ENCODE measurements around the gene AIMP2.
"Not testable (repeated sequence)": the region's sequence is repeated elsewhere in the genome, so short reads cannot be mapped to it uniquely, and the experiment has no call there.

AIMP2 gene
- total RNA-seq, result 7.1 to 38.0 (median 12.3) reads per million in 4 experiments

DNA sequence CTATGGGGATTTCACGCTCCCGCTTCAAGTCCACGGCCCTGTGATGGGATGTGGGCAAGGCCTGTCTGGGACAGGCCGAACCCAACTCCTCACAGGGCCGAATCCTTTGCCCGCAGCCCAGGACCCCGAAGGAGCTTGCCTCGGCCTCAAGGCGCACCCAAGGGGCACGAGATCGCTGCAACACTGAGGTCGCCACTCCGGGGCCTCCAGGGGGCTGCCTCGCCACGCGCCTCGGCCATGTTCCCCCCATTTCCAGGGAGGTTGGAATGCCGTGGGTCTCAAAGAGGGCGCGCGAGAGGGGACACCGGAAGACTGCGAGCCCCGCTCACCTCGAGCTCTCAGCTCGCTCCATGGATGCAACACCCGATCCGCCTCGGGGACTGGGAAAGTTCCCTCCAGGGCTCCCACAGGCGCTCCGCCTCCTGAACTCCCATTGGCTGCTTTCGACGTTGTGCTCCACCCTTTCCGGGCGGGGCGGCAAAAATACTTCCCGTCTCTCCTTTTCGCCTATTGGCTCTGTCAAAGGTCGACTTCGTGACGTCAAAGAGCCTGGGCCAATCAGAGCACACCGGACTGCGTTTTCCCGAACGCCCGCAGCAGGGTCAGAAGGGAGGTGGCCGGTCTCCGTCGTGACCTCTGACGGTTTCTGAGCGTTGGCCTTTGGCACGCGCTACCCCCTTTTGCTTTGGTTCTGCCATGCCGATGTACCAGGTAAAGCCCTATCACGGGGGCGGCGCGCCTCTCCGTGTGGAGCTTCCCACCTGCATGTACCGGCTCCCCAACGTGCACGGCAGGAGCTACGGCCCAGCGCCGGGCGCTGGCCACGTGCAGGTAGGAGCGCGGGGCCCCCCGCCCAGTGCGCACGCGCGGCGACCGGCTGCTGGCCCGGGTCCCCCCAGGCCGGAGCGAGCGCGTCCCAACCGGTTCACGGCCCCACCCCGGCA lies at the start of gene AIMP2, which contains the start of gene PMS2:
Gene AIMP2 (plus strand): TSS at position 605 of the 944 bp plus-strand sequence. CDS start 92 bp downstream, at position 697.
Gene PMS2 (minus strand): TSS at position 382 of the 944 bp plus-strand sequence. CDS start 30 bp downstream, at position 352.
- peak; percentile 95 for DNase-seq

DNA sequence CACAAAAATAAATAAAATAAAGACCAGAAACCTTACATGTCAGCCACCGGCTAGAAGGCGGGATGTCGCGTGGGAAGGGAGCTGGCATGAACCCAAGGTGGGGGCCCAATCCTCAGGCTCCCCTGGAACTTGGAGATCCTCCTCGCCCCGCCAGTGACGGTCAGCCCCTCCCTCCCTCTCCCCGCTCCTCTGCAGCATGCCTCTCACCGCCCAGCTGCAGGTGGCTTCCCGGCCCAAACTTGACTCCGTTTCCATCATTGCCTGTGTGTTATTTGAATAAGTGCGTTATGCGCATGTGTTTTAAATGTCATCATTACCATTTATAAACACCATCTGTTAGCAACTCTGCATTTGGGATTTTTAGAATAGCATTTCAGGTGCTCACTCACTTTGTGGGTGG lies 45.9 kb upstream of the AIMP2 start:
- not testable (repeated sequence) for DNase-seq

DNA sequence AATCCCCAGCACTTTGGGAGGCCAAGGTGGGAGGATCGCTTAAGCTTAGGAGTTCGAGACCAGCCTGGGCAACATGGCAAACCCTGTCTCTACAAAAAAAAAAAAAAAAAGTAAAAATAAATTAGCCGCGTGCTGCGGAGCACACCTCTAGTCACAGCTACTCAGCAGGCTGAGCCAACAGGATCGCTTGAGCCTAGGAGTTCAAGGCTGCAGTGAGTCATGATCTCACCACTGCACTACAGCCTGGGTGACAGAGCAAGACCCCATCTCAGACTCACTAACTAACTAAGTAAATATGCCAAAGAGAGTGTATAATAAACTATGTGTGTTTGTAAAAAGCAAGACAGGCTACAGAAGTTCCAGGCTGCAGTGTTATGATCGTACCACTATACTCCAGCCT lies 45.3 kb upstream of the AIMP2 start:
- not testable (repeated sequence) for DNase-seq

DNA sequence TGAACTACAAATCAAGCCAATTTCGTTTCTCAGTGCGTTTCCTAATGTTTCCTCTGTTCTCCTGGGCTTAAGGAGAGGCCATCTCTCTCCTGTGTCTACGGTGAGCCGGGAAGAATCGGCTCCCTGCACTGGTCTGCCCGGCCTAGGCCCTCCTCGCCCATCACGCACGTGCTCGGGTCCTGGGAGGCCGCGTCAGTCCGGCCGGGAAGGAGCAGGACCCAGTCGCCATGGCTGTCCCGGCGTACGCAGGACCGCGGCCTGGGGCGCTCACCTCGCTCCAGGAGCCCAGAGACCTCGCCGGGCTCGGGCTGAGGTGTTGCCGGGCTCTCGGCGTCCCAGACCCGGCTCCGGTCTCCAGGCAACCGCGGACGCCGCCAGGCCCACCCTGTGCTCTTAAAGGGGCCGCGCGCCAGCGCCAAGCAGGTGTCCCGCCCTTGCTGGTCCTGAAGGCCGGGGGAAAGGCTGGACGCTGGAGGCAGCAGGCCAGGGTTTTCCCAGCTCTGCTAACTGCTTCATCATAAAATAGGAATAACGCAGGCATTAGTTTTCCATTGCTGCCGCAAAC lies 38.6 kb upstream of the AIMP2 start, which contains the start of gene RSPH10B:
Gene RSPH10B (minus strand): TSS at position 343 of the 565 bp plus-strand sequence. CDS start 3,573 bp downstream, outside the sequence.
- not testable (repeated sequence) for DNase-seq

DNA sequence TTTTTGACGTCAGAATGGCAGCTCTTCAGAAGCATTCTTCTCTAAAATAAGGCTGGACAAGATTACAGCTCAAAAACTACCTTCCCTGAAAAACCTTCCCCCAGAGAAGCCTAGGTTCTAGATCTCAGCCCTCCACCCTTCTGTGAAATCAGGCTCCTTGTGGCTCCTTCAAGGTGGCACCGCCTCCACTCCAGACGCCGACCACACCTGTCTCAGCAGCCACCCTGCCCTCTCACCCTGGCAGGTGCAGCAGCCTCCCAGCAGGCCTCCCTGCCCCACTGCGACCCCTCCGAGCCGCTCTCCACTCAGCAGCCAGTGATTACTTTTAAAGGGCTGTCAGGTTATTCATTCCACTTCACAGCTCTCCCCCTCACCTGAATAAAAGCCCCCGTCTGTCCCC lies 35.5 kb upstream of the AIMP2 start:
- DNase-seq, result not testable (repeated sequence)

DNA sequence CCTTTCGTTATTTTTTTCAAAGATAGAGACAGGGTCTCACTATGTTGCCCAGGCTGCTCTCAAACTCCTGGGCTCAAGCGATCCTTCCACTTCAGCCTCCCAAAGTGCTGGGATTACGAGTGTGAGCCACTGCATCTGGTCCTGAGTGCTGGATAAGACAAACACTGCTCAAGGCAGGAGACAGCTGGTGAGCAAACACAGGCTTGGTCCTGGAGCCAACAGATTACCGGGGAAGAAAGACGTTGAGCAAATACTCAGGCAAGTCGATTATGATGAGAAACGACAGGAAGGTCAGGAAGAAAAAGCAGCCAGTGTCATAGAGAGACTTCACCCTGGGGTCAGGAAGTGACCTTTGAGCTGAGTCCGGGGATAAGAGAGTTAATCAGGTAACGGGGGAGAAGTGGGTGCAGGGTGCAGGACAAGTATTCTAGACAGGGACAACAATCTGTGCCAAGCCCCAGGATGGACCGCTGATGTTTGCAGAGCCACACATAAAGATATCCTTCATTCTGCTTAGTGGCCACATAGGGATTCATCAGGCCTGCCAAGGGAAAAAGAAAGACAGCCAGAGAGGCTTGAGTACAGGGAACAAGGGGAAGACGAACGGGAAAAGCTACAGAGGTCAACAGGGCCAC lies 29.3 kb upstream of the AIMP2 start:
- DNase-seq, result not testable (repeated sequence)

DNA sequence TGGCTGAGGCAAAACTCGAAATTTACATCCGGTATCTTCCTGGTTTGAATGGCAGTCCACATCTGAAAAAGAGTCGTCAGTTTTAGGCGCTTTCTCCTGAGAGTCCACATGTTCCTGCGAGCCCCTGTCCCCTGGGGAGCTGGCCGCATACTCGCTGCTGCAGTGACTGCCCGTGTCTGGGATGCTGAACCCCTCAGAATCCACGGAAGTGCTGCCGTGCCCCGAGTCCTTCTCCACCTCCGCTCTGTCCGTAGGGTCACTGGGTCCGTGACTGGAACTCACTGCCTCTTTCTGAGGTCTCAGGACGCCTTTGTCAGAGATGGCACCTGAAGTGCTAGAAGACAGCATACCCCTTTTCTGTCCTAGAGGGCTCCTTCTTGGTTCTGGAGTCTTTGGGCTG lies 22.0 kb upstream of the AIMP2 start:
- DNase-seq, result not testable (repeated sequence)

DNA sequence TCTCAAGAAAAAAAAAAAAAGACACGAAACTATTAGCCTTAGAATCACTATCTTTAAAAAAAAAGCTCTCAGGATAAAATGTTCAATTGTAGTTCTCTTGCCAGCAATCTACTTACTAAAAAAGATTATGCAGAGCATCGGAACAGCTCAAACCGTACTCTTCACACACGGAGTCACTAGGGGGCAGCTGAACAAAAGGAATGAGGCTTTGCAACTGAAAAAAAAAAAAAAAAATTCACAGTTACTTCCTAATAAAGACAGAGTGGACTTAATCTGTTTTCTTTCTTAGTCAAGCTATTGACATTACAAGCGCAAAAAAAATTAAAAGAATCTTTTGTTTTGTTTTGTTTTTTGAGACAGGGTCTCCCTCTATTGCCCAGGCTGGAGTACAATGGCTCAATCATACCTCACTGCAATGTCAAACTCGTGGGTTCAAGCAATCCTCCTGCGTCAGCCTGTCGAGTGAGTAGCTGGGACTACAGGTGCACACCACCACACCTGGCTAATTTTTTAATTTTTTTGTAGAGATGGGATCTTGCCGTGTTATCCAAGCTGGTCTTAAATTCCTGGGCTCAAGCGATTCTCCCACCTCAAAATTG lies 11.8 kb upstream of the AIMP2 start:
- peak; percentile 23 for DNase-seq

DNA sequence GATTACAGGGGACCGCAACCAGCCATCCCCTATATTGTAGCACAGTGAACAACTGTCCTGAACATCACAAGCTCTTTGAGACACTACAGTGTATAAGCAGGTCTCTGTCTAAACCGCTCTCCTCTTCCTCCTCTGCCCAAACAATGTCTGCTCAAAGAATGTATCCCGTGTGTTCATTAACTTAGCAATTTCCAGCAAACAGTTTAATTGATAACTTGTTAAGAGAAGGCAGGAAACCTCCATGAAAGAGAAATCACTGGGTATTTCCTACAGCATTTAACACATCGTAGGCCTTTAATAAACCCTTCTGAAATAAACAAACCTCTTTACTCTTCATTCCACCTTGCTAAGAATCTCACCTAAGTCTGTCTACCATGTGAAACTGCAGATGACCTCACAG lies 1.7 kb upstream of the AIMP2 start:
- no peak for DNase-seq

DNA sequence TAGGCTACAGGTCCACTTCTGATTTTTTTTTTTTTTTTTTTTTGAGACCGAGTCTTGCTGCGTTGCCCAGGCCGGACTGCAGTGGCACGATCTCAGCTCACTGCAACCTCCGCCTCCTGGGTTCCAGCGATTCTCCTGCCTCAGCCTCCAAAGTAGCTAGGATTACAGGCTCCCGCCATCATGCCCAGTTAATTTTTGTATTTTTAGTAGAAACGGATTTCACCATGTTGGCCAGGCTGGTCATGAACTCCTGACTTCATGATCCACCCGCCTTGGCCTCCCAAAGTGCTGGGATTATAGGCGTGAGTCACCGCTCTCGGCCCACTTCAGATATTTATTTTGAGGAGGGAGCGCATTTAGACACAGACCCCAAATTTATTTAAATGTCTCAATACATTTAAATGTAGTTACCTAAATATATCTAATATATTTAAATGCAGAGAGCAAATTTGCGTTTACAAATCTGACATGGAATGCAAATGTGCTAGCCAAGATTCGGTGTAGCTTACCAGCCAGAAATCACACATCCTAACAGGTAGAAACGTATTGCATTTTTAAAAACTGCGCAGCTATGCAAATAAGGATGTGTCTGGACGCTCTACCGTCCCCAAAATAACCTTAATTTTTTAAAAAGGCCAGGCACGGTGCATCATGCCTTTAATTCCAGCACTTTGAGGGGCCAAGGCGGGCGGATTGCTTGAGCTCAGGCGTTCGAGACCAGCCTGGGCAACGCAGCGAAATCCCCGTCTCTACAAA lies 1.1 kb upstream of the AIMP2 start:
- DNase-seq, result not testable (repeated sequence)

DNA sequence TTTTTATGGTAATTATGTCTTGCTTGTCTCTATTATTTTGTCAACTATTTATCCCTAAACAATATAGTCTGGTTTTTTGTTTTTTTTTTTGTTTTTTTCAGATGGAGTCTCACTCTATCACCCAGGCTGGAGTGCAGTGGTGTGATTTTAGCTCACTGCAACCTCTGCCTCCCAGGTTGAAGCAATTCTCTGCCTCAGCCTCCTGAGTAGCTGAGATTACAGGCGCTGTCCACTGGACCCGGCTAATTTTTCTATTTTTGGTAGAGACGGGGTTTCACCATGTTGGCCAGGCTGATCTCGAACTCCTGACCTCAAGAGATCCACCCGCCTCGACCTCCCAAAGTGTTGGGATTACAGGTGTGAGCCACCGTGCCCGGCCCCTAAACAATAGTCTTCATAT lies 1.3 kb downstream of the AIMP2 start:
- DNase-seq, result not testable (repeated sequence)

DNA sequence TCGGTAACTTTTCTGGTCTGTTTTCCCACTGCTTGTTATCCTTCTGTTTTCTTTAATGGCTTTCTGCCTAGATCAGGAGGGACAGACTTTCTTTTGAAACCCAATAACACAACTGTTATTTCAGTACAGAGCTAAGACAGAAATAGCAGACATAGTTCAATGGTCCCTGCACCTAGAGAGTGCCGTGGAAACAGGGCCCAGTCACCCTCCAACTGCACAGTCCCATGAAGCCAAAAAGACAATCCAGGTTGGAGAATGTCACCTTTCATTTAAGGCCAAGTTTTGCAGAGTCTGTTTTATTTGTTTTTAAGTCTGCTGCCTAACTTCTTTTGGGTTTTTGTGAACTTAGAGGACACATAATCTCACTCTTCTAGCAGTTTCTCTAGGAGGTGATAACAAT lies 2.5 kb downstream of the AIMP2 start:
- no peak for DNase-seq

DNA sequence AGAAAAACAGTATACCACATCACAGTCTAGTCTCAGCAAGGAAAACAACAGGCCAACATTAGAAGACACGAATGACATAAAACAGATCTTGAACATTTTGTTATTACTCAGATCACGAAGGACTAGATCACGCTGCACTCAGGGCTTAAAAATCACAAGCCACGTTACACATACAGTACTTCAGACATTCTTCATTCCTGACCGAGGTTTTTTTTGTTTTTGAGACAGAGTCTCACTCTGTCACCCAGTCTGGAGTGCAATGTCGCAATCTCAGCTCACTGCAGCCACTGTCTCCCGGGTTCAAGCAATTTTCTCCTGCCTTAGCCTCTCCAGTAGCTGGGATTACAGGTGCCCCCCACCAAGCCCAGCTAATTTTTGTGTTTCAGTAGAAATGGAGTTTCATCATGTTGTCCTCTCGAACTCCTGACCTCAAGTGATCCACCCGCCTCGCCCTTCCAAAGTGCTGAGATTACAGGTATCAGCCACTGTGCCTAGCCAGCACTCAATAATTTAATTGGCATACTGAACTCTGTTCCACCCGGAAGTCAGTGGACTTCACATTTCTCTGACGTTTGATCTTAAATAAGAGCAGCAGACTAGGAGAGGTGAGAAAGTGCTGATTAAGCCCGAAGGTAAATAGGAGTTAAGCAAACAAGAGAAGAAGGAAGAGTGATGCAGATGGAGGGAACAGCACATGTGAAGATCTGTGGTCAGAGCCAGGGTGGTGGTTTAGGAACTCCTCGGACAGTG lies 3.5 kb downstream of the AIMP2 start:
- no peak for DNase-seq

DNA sequence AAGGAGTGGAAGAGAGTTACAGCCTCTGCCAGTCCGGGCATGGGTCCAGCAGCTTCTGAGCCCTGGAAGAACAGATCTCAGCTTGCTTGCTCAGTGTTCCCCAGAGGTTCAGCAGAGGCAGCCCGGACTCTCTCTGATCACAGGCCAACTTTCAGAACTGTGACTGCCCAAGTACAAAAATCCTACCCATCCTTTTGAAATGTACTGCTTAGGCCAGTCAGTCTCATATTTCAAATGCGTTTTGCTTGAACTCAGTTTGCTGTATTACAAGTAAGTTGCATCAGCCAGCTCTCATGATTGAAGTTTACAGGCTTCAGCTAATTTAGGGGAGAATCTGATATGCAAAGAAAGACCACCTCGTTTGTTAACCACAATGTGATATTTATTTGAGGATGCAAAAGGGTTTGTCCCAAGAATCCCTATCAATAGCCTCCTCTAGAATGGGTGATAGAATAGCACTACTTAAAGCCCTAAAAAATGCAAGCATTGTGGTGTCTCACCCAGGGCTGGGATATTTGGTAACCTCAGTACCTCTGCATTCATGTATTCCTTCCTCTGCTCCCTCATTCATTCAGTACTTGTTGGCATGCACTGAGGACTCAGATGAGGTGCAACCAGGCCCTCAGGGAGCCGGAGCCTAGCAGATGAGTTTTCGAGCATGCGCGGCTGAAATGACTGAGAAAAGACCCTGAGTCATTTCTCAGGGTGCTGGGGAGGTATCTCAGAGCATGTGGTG lies 7.0 kb downstream of the AIMP2 start:
- no peak for DNase-seq

DNA sequence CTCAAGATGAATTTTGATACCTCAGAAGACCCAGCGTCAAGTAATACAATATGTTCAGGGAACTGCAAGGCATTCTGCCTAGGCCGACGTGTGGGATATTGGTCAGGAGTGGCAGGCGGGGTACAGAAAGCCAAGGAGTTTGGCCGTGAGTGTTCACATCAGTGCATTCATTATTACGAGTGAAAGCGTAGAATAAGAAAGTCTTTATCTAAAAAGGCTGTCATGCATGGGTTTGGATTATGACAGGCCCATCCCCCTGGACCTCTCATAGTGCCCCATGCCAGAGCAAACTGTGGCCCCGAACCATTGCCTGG lies 7.5 kb downstream of the AIMP2 start:
- no peak for DNase-seq

DNA sequence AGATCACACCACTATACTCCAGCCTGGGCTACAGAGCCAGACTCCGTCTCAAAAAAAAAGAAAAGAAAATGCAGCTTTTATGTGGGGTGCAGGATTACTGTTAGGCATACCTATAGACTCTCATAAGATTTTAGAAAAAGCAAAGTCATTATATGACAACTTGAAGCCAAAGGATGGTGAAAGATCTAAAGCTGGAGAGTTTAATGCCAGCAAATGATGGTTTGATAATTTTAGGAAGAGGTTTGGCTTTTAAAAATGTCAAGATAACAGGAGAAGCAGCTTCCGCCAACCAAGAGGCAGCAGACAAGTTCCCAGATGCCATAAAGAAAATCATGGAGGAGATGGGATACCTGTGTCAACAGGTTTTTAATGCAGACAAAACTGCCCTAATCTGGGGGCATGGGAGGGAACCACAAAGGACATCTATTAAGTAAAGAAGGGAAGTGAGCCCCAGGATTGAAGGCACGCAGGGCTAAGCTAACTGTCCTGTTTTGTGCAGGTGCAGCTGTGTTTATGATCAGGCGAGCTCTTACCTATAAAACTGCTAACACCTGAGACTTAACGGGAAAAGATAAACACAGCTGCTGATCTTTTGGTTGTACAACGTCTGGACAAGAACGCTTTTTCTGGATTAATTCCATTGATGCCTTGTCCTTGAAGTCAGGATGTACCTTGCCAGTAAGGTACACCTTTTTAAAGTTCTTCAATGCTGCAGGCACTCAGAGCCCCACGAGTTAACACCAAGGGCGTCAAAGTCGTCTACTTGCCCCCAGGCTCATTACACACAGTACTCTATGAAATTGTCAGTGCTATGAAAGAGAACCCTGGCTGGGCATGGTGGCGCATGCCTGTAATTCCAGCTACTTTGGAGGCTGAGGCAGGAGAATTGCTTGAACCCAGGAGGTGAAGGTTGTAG lies 11.6 kb downstream of the AIMP2 start:
- no peak for DNase-seq

DNA sequence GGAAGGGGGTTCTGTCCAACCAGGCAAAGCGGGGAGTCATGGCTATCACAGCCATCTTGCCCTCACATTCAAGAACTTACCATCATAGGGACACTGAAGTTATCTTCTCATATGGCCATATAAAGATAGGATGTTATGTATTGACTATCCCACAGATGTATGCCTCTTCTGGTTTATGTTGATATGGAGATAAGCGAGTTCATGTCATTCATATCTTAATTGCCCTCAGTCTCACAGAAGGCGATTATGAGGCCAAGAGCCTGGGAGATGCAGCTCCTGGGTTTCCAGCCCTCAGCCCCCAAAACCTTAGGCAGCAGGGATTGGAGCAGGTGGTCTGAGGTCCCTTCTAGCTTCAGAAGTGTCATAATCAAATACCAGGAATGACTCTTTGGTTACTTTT lies 13.6 kb downstream of the AIMP2 start:
- DNase-seq, result no peak

DNA sequence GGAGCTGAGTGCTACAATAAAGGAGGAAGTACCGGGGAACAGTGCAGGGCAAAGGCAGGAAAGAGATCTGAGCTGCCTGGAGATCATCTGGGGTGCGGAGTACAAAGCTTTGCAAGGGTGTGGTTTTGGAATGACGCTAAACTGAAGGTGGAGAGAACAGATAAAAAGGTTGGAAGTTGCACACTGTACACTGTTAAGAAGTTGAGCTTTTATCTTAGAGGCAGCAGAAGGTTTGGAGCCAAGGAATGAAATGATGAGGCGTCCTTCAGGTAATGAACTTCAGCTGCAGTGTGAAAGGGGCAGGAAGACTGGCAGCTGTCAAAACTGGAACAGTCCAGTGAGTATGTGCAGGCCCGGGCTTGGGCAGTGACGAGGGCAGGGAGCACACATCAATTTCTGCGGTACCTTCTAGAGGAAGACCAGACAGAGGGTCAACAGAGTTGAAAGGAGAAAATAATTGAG lies 14.9 kb downstream of the AIMP2 start:
- no peak for DNase-seq

DNA sequence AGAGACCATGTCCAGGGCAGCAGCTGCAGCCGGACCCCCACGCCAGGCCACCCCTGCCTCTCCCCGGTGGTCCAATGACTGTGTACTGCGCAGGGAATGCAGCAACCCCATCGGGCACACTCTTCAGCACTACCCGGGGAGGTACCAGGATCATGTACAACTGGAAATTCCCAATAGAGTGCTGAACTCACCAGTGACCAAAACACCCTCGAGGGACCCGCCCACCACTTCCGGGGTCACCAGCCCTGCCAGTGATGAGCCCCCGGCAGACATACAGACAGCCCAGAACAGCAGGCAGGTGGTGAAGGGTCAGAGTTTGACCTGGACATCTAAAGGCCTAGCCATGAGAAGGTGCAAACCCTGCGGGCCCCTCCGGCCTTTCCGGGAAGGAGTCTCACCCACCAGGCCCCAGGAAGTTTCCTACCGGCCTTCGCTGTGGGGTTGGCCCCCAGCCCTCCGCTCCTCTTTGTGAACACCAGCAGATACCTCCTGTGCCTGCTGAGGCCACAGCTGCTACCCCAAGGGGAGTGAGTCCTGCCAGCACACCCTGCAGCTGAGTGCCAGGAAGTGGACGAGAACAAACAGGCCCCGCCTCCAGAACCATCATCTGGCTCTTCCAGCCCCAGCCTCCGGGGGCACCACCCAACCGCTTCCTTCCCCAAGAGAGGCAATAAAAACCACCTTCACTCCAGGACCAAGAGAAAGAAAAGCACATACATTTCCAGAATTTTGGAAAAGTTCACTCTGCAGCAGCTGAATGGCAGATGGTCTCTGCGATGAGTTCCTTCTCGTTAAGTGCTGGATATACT lies 17.1 kb downstream of the AIMP2 start:
- DNase-seq, result peak; percentile 46

Measured in effector CD8-positive, alpha-beta T cell (primary cell).